ENCODE measurements around the gene PCDH15. TPM values are rescaled to one million over a fixed set of nuclear protein-coding genes. Genes with fewer than 3 reads are reported as not detected.

The PCDH15 gene
- total and polyA plus RNA-seq, 2 of the 8 experiments (the other 6 are each of a cell fraction or from before 2014, with no cell fraction given): 0.11 TPM; not detected in 1

DNA sequence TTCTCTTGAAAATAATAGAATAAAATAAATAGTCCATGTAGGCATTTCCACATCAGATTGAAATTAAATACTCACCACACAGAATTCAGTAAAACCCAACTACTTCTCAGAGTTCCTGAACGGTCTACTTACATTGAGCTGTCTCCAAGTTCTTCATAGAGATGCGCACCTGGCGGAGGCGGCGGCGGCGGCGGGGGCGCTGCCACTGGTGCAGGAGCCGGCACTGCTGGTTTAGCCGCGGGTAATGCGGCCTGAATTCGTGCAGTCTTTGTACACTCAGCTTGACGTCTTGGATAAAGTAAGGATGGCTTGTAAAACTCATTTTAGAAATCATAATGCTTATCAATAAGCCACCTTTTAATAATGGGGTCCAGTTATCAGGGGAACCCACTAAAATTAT is 973.8 kb downstream of the PCDH15 start (continued):
- TF ChIP-seq CHD7 (IDR thresholded peaks at IDR 0.05; ENCODE audit: insufficient replicate concordance, low read length): no peak
- TF ChIP-seq, protein P1, sequence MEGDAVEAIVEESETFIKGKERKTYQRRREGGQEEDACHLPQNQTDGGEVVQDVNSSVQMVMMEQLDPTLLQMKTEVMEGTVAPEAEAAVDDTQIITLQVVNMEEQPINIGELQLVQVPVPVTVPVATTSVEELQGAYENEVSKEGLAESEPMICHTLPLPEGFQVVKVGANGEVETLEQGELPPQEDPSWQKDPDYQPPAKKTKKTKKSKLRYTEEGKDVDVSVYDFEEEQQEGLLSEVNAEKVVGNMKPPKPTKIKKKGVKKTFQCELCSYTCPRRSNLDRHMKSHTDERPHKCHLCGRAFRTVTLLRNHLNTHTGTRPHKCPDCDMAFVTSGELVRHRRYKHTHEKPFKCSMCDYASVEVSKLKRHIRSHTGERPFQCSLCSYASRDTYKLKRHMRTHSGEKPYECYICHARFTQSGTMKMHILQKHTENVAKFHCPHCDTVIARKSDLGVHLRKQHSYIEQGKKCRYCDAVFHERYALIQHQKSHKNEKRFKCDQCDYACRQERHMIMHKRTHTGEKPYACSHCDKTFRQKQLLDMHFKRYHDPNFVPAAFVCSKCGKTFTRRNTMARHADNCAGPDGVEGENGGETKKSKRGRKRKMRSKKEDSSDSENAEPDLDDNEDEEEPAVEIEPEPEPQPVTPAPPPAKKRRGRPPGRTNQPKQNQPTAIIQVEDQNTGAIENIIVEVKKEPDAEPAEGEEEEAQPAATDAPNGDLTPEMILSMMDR (IDR thresholded peaks at IDR 0.05; ENCODE audit: control extremely low read depth in 1 of 3, insufficient read depth in 1 of 3, low read depth in 1 of 3, low read length in 3 of 3): no peak
- TF ChIP-seq KDM4A (IDR thresholded peaks at IDR 0.05; ENCODE audit: low read depth, low read length, severe bottlenecking): no peak
- no peak for TF ChIP-seq MAFK (IDR thresholded peaks at IDR 0.05; ENCODE audit: low read depth, low read length)
- no peak for TF ChIP-seq TAF7 (optimal IDR thresholded peaks at IDR 0.05; ENCODE audit: borderline replicate concordance, low read depth, low read length)
- TF ChIP-seq POLR2AphosphoS5 (IDR thresholded peaks at IDR 0.05; ENCODE audit: low read depth, low read length): no peak
